Stimulated activated CD8-positive, alpha-beta memory T cell treated with anti-CD3 and anti-CD28 coated beads, Interleukin-4, amount 100 ng/mL, for 24 hours (primary cell): ENCODE measurements around the gene SLC6A18.

Experiments
- DNase-seq: peaks from one replicate; pipeline ENCODE4 v3.0.0-alpha.2; 2020; ENCODE audit warnings: low read depth

SLC6A18 gene

DNA sequence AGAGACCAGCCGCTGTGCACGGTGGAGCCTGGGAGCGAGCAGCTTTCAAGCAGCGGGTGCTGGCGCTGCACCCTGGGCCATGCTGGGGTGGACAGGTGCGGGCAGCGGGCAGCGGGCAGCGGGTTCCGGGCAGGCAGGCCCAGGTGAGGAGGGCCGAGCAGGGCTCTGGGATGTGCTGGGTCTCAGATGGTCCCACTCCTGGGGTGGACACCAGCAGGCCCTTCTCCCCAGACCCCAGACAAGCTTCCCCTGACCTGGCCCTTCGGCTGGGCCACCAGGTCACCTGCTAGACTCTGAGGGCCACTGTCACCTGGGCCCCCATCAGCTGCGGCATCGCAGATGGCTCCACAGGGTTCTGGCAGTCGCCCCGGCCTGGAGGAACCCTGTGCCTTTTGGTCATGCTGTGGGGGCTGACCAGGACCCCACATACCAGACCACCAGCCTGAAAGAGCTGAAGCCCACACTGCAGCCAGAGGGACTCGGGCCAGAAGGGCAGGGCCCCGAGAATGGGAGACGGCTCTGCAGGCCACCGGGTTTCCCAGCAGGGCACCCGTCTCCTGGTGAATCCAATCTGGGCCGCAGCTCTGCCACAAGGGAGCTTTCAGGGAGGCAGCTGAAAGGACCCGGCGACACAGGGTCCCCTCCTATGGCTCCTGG is 21.7 kb upstream of the SLC6A18 start:
- DNase-seq: no peak

- no peak for DNase-seq
Measured at GRCh38 chr5:1203968-1204692, 21.1 kb upstream of the SLC6A18 start.

DNA sequence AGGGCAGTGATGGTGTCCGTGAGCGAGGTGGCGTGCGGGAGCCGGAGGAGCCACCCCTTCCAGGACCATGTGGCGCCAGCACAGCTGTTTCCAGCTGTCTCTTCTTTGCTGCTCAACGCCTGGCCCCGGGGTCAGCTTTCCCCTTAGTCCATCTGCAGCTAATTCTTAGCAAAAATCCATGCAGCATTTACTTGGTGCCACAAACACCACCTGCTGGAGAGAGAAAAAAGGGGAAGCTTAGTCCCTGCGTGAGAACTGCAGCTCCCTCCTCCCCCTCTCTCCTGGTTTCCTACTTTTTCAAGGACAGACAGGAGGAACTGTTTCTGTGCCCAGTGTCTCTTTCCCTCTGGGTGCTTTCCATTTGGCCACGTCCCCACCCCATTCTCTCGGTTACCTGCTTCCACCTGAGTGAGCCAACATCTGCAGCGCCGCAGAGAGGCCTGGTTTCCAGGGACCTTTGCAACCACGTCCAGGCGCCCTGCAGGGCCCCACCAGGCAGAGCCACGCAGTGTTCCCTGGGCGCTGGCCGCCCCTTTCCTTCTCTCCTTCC is 20.4 kb upstream of the SLC6A18 start:
- no peak for DNase-seq

DNA sequence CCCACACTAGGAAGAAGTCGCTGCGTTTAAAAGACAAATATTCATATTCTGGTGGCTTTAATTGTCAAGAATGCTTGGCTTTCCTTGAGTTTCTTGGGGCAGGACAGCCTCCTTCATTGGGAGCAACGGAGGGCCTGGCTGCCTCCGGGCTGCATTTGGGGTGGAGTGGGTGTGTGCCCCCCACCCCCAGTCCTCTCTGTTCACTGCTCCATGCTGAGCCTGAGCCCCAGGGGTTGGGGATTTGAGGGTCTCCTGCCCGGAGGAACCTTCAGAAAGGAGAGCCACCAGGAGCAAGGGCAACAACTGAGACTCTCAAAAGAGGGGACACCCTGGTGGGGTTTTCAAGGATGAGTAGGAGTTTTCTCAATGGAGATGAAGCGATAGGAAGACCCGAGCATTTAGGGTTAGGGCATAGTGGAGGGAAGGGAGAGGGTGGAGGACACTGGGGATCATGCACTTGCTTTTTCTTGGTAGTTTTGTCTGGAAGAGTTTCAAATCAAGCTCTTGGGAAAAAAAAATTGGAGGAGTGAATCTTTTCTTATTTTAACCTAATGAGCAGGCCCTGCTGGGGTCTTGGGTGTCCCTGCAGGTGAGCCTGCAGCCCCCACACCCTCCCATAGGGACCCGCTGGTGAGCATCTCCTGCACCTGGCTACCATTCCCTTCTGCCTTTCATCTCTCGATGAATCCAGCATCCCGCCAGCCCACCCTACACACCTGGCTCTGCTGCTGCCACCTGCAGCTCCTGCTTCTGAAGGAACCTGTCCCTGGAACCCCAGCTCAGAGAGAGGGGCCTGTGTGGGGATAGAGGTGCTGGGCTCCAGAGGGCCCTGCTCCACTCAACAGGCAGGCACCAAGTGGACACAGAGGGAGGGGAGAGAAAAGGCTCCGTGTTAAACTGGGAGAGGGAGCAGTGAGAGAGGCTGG is 19.7 kb upstream of the SLC6A18 start:
- DNase-seq: no peak

- no peak for DNase-seq
Measured at GRCh38 chr5:1206521-1207412, 18.4 kb upstream of the SLC6A18 start.

DNA sequence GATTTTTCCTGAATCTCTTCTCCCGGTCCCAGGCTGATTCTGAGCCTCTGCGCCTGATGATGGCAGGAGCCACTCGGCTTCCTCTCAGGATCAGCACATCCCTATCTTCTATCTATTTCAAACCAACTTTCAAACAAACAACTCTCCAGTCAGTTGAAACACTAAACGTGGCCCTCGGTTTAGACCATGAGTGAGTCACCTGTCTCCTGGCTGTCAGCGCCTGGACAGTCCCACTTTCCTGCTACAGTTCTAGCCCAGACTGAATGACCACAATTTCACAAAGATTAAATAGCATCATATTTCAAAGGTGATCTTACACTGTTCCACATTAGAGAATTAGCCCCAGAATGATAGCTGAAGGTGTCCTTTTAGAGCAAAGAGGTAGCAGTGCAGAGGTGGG is 17.6 kb upstream of the SLC6A18 start:
- no peak for DNase-seq

DNA sequence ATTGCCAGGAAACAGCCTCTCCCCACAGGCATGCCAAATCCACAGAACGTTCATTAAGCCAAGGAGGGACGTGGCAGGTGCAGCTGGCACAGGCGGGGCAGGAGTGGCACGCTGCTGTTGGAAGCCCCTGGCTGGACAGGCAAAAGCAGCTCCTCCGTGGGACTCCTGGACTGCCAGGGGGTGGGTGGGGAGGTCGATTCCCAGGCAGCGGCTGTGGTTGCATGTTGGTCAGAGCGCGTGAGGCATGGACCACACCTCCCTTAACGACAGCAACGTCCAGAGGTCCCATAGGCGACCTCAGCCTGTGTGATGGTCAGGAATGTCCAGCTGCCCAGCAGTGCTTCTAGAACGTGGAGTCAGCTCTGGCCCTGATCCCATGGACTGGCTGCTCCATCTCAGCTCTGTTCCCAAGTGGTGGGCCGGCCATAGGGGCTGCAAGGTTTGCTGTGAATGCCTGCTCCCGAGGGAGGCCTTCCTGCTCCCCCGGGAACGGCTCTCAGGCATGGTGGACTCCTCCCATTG is 16.9 kb upstream of the SLC6A18 start:
- DNase-seq: no peak

DNA sequence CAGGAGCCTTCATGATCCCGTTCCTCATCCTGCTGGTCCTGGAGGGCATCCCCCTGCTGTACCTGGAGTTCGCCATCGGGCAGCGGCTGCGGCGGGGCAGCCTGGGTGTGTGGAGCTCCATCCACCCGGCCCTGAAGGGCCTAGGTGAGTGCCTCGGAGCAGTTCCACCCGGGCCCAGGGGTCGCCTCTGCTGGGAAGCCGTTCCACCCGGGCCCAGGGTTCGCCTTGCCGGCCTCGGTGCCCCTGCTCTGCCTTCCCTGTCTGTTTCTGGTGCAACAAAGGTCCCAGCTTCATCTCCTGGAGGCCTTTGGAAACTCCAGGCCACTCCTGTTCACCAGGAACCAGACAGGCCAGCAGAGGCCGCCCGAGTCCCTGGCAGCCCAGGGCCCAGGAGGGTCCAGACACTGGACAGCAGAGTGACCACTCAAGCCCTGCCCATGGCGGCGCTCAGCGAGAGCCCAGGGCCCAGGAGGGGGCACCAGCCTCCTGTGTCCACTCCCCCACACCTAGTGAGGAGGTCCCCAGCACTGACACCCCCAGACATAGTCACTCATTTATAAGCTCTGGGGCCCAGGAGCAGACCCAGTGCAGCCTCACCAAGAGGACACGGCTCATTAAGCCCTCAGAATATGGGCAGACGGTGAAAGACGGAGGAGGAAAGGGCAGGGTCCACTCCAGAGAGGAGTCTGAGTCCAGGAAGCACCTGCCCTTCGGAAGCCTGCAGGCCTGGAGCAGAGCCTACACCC is 16.3 kb upstream of the SLC6A18 start:
- DNase-seq: no peak

DNA sequence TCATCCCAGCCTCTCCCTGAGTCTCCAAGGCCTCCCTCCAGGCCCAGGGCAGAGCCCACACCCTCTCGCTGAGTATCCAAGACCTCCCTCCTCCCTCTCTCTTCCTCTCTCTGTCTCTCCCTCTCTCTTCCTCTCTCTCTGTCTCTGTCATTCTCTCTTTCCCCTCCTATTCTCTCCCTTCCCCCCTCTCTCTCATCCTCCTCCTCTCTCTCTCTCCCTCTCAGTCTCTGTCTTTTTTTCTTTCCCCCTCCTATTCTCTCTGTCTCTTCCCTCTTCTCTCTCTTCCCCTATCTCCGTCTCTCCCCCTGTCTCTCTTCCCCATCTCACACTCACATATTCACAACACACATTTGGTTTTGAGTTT is 15.7 kb upstream of the SLC6A18 start:
- DNase-seq: no peak

DNA sequence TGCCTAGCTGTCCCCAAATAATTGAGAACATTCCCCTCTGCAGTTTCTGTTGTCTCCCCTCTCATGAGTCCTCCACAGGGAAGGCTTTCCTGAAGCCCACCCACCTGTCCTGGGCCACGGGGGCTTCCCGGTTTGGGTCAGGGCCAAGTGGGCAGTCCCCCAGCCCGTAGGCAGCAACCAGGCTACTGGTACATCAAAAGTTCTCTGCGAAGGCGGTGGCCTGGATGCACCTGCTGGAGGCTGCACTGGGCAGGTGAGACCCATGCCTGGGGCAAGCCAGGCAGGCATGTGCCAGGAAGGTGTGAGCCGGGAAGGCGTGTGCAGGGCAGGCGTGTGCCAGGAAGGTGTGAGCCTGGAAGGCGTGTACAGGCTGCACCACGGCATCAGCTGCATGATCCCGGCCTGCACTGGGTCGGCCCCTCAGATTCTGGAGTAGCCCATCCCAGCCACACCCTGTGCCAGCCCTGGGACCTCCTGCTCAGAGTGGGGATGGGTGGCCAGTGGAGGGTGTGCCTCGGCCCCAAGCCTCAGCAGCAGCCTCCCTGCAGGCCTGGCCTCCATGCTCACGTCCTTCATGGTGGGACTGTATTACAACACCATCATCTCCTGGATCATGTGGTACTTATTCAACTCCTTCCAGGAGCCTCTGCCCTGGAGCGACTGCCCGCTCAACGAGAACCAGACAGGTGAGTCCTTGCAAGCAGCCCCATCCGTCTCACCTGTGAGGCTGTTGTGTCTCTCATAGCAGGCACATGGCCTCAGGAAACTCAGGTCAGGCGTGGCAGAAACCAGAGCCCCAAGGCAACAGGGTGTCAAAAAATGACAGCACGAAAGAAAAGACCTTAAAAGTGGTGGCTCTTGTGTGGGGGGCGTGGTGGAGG is 15.0 kb upstream of the SLC6A18 start:
- DNase-seq: no peak

DNA sequence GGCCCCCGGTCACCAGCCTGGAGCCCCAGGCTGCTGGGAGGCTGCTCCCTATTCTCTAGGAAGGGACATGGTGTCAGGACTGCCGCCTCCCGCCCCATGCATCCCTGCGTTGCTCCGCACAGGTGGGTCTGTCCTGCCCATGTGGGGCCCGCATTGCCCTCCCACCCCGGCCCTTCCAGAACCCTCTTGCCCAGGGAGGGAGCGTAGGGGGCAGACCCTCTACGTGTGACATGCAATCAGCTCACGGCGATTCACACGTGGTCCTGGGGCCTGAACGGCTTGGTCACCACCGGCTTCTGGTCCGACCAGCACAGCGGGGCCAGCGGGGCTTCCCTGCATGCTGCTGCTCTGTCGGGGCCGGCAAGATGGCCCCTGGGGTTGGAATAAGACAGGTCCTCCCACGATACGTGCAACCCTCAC is 14.3 kb upstream of the SLC6A18 start:
- no peak for DNase-seq

GRCh38 chr5:1211701-1212100 is 13.5 kb upstream of the SLC6A18 start:
- no peak for DNase-seq

DNA sequence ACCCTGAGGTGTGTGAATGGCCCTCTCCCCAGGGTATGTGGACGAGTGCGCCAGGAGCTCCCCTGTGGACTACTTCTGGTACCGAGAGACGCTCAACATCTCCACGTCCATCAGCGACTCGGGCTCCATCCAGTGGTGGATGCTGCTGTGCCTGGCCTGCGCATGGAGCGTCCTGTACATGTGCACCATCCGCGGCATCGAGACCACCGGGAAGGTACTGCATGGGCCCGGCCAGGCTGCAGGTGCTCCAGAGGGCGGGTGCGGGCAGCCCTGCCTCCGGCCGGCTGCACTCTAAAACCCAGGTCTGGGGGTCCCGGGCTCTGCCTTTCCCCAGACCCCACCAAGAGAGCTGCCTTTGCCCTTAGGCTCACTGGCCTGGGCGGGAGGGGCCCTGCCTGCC is 12.9 kb upstream of the SLC6A18 start:
- DNase-seq: no peak

GRCh38 chr5:1212881-1213280 is 12.3 kb upstream of the SLC6A18 start:
- DNase-seq: no peak

DNA sequence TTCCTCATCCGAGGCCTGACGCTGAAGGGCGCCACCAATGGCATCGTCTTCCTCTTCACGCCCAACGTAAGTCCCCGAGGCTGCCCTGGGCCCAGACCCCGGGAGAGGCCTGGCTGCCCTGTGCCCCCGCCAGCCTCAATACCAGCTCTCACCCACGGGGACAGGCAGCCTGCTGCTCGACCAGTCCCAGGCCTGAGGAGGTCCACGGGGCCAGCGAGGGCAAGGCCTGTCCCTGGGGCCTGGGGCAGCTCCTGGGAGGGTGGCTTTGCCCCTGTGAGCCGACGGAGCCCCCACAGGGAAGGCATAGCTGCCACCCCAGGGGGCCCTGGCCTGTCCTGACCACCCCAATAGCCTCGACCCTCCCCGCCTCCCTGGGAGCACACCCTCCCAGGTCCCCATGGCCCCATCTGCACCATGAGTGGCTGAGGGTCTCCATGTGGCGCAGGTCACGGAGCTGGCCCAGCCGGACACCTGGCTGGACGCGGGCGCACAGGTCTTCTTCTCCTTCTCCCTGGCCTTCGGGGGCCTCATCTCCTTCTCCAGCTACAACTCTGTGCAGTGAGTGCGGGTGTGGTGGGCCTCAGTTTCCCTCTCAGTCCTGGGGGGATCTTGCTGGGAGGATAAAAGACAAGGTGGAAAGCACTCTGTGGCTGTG is 11.5 kb upstream of the SLC6A18 start:
- DNase-seq: no peak

- no peak for DNase-seq
Measured at GRCh38 chr5:1214163-1214935, 10.8 kb upstream of the SLC6A18 start.

DNA sequence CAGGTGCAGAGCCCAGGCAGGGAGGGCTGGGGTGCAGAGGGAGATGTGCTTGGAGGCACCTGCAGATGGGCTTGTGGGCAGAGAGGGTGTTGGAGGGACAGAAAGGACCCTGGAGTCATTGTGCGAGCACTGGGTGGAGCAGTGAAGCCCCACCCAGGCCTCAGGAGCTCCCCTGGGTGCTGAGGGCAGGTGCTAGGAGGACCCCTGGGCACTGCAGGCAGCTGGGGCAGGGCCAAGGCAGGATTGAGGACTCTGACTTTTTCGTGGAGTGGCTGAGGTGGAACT is 10.3 kb upstream of the SLC6A18 start:
- no peak for DNase-seq

DNA sequence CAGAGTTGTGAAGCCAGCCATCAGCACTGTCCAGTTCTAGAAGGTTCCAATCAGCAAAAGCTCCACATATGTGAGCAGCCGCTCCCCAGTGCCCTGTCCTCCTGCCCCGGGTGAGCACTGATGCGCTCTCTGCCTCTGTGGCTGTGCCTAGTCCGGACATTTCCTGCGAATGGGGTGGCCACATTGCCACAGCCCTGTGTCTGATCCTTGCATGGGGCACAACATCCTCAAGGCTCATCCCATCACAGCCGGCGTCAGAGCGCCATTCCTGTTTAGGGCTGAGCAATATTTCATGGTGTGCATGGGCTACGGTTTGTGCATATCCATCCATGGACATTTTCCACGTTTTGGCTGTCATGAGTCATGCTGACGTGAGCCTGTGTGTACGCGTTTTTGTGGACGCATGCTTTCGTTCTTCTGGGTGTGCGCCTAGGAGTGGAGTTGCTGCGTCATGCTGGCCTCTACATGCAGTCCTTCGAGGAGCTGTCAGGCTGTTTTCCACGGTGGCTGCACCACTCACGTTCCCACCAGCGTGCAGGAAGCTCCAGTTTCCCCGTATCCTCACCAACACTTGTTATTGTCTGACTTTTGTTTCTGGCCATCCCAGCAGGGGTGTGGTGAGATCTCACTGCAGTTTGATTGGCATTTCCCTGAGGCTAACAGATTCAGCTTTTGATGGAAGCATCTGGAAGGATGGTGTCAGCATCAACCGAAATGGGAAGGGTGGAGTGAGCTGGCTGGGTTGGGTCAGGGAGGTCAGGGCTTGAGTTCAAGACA is 9.7 kb upstream of the SLC6A18 start:
- no peak for DNase-seq
